Effector memory CD4-positive, alpha-beta T cell (primary cell): ENCODE measurements around the gene HOXD8.

ENCODE experiments used
- DNase-seq, 3 donors: peaks; one replicate each; pipeline ENCODE4 v3.0.0-alpha.2; 2020
- H3K27ac ChIP-seq: 2 replicates; pipeline ENCODE4 v1.7.0; 2013; ENCODE audit warnings: mild to moderate bottlenecking, low read length, moderate library complexity; ENCODE audit not compliant: insufficient read depth, poor library complexity, severe bottlenecking
- H3K27me3 ChIP-seq: replicated peaks from 2 replicates; pipeline ENCODE4 v1.7.0; 2013; ENCODE audit warnings: mild to moderate bottlenecking, low read length; ENCODE audit not compliant: insufficient read depth, control insufficient read depth, poor library complexity, severe bottlenecking
- H3K36me3 ChIP-seq: 2 replicates; pipeline ENCODE4 v1.7.0; 2013; ENCODE audit warnings: mild to moderate bottlenecking, low read length, moderate library complexity; ENCODE audit not compliant: control insufficient read depth, insufficient read depth
- H3K4me1 ChIP-seq: 2 replicates; pipeline ENCODE4 v1.7.0; 2013; ENCODE audit warnings: low read length, mild to moderate bottlenecking; ENCODE audit not compliant: control insufficient read depth, insufficient read depth, poor library complexity, severe bottlenecking
- H3K4me3 ChIP-seq: 2 replicates; pipeline ENCODE4 v1.7.0; 2013; ENCODE audit warnings: low read length, low read depth, mild to moderate bottlenecking; ENCODE audit not compliant: insufficient read depth, poor library complexity, severe bottlenecking
- H3K9me3 ChIP-seq: 2 replicates; pipeline ENCODE4 v1.7.0; 2013; ENCODE audit warnings: mild to moderate bottlenecking, low read length, moderate library complexity; ENCODE audit not compliant: control insufficient read depth

Gene HOXD8

DNA sequence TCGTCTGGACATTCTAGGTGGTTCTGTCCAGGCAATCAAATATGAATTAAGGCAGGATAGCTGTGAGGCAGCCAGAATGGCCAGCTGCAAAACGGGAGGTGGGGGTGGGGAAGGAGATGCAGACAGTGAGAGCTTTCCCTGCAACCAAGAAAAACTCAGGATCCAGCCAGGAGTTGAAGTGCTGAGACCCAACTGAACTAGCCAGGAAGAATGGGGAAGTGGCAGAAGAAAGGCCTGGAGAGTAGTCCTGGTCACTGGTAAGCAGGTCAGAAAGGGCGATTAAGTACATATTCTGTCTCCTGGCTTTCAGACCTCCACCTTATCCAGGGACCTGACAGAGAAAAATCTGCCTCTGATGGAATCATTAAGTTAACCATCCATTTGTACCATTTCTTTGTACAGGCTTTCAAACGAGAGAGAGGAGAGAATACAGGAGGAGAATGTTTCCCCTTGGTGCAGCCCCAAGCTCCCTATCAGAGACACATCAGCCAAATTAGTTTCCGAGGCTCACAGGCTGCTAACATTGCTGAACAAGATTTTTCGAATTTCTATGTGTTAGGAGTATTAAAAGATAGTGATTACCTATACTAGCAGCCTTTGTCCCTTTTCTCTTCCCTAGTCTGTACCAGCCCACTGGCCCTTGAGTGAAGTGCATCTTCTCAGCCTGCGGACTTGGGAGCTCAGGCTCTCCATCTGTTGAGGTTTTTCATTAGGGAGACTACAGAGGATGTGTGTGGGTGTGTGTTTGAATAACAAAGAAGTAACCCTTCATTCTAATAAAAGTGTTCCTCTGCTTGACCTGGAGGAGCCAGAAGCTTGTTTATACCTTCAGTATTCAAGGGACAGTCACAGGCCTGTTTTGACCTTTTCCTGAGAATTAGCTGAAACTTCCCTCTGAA, 46.5 kb downstream of the HOXD8 start:
- no peak for DNase-seq
- H3K4me3 ChIP-seq = no peak overlapping the region

DNA sequence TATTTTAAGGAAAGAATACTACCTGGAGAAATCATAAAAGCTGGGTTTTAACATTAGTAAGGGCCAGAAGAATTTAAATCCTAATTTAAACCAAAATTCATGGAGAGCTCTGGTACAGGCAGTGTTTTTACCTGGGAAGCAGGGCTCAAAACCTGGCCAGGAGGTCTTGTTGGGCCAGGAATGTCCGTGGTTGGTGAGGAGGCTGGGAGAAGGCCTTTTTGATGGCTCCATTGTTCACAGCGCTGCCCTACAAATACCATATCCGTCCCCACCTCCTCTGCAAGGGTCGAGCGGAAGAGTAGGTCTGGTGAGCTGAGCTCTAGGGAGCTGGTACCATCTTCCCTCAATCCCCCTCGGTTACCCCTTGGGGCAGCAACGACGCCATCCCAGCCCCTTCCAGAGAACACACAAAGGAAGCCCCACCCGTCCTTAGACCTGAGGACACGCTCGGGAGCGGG, 48.1 kb downstream of the HOXD8 start:
- Histone ChIP-seq H3K9me3 (no peaks in the 10 kb centered on the region), H3K4me1 (no peaks in the 10 kb centered on the region), H3K27me3 (peaks cover 60% of the 10 kb centered on the region), H3K27ac (no peak overlapping the region), H3K36me3 (no peaks in the 10 kb centered on the region), H3K4me3 (no peak overlapping the region)
- DNase-seq = no peak

More for the DNA sequence above, 46.5 kb downstream of the HOXD8 start:
- Histone ChIP-seq H3K36me3 (no peaks in the 10 kb centered on the region), H3K27ac (no peak overlapping the region), H3K9me3 (no peaks in the 10 kb centered on the region), H3K4me1 (no peaks in the 10 kb centered on the region), H3K27me3 (peaks cover 61% of the 10 kb centered on the region)

DNA sequence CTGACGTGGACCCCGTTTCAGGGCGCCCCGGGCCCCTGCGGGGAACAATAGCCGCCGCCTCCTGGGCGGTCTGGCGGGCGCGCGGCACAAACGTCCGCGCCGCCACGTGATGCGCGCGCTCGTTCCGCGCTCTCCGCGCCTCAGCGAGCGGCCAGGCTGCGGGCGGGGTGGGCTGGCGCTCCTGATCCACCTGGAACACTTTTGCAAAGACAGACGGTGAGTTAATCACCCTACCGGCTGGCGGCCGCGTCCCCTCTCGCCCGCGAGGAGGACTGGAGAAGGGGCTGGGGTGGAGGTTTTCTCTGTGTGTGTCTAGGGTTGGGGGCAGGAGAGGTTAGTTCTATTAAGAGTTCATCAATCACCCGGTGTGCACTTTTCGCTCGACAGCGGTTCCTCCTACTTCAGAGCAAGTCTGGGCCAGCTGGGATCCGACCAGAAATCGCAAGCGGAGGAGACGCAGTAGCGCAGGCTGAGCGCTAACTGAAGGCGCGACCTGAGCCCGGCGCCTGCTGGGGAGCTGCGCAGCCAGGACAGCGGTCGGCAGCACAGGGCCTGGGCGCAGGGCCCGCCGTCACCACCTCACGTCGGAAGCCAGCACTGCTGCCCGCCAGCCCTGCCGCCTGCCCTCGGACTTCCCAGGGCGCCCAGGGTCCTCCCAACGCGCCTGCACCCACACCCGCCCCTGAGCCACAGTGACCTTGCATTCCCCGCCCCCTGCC, 48.7 kb downstream of the HOXD8 start:
- no peaks in the 10 kb centered on the region for H3K36me3 ChIP-seq
- no peak overlapping the region for H3K27ac ChIP-seq
- H3K4me1 ChIP-seq = no peaks in the 10 kb centered on the region
- no peaks in the 10 kb centered on the region for H3K9me3 ChIP-seq
- peaks cover 58% of the 10 kb centered on the region for H3K27me3 ChIP-seq
- H3K4me3 ChIP-seq = no peak overlapping the region
- no peak for DNase-seq

DNA sequence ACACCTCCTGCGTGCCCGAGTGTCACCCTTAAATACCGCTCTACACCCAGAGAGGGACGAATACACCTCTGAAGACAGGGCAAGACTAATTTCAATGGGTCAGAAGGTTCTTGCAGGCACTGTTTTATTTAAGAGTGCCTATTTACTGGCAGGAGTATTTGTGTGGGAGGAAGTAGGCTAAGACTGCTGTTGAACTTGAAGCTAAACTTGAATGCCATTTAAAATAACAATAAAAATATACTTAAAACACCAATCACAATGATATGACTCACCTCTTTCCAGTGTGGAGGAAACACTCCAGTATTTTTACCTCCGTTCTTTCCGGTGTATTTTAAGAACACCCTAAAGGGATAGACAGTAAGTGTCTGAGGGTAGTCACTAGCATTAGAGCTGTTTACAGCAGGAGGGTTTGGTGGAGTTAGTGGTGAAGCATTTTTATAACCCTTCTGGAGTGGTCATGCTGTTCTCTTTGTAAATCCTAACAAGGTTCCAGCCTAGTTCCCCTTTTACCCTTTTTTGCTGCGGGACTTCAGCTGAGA, 49.3 kb downstream of the HOXD8 start:
- Histone ChIP-seq H3K27me3 (peaks cover 57% of the 10 kb centered on the region), H3K27ac (no peak overlapping the region), H3K36me3 (no peaks in the 10 kb centered on the region)

DNA sequence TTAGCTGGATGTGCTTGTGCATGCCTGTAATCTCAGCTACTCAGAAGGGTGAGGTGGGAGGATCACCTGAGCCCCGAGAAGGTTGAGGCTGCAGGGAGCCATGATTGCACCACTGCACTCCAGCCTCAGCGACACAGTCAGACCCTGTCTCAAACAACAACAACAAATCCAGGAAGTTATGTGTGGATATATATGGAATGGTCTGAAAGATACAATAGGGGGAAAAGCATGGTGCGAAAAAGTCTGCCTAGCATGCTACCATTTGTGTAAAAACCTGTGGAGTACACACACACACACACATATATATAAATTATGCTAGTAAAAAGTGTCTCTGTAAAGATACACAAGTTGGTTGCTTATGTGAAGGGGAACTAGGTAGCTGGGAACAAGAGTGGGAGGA, 52.0 kb downstream of the HOXD8 start:
- Histone ChIP-seq H3K4me1 (no peaks in the 10 kb centered on the region), H3K9me3 (no peaks in the 10 kb centered on the region), H3K4me3 (no peak overlapping the region), H3K36me3 (no peaks in the 10 kb centered on the region), H3K27me3 (peaks cover 51% of the 10 kb centered on the region), H3K27ac (no peak overlapping the region)
- DNase-seq = no peak

More for the DNA sequence above, 49.3 kb downstream of the HOXD8 start:
- no peaks in the 10 kb centered on the region for H3K4me1 ChIP-seq
- no peaks in the 10 kb centered on the region for H3K9me3 ChIP-seq
- H3K4me3 ChIP-seq = no peak overlapping the region
- DNase-seq = no peak
